KMS-11 (cell line): ENCODE measurements around the gene PVALEF.
"Not testable (repeated sequence)": the region's sequence is repeated elsewhere in the genome, so short reads cannot be mapped to it uniquely, and the experiment has no call there.

Source experiments
- H2AFZ ChIP-seq: fragments of 200-600 bp; sonication (generic); 2 replicates; pipeline ENCODE4 v1.6.1; 2016; ENCODE audit warnings: antibody characterized with exemption, mixed run types, low read depth
- H3K27ac ChIP-seq: fragments of 200-600 bp; sonication (generic); 2 replicates; pipeline ENCODE4 v1.6.1; 2016; ENCODE audit warnings: mild to moderate bottlenecking, mixed run types
- H3K27me3 ChIP-seq: fragments of 200-600 bp; sonication (generic); 2 replicates; pipeline ENCODE4 v1.6.1; 2017; ENCODE audit warnings: mild to moderate bottlenecking, low read depth, mixed run types, moderate library complexity; ENCODE audit not compliant: insufficient read depth
- H3K36me3 ChIP-seq: fragments of 200-600 bp; sonication (generic); 2 replicates; pipeline ENCODE4 v1.6.1; 2017; ENCODE audit warnings: mild to moderate bottlenecking, mixed run types; ENCODE audit not compliant: insufficient read depth
- H3K4me1 ChIP-seq: fragments of 200-600 bp; sonication (generic); 2 replicates; pipeline ENCODE4 v1.6.1; 2016; ENCODE audit warnings: mild to moderate bottlenecking, low read depth, mixed run types; ENCODE audit not compliant: poor library complexity, severe bottlenecking
- H3K4me2 ChIP-seq: fragments of 200-600 bp; sonication (generic); 2 replicates; pipeline ENCODE4 v1.7.0; 2016; ENCODE audit warnings: mild to moderate bottlenecking, mixed run types
- H3K4me3 ChIP-seq: fragments of 200-600 bp; sonication (generic); IDR thresholded peaks from 2 replicates; pipeline ENCODE4 v1.6.1; 2017; ENCODE audit warnings: low read depth, low read length, mixed read lengths; ENCODE audit not compliant: insufficient read depth
- H3K79me2 ChIP-seq: fragments of 200-600 bp; sonication (generic); 2 replicates; pipeline ENCODE4 v1.6.1; 2016; ENCODE audit warnings: low read depth, mixed run types; ENCODE audit not compliant: insufficient read depth
- H3K9ac ChIP-seq: fragments of 200-600 bp; sonication (generic); 2 replicates; pipeline ENCODE4 v1.6.1; 2016; ENCODE audit warnings: mild to moderate bottlenecking, mixed run types
- H4K20me1 ChIP-seq: fragments of 200-600 bp; sonication (generic); 2 replicates; pipeline ENCODE4 v1.6.1; 2016; ENCODE audit warnings: mild to moderate bottlenecking, mixed run types; ENCODE audit not compliant: insufficient read depth
- CTCF ChIP-seq: fragments of 200-600 bp; sonication (generic); conservative IDR thresholded peaks from 2 replicates; pipeline ENCODE4 v1.6.1; 2017; ENCODE audit warnings: low read depth, mild to moderate bottlenecking, antibody characterized with exemption, low read length, moderate library complexity, mixed read lengths

PVALEF gene

DNA sequence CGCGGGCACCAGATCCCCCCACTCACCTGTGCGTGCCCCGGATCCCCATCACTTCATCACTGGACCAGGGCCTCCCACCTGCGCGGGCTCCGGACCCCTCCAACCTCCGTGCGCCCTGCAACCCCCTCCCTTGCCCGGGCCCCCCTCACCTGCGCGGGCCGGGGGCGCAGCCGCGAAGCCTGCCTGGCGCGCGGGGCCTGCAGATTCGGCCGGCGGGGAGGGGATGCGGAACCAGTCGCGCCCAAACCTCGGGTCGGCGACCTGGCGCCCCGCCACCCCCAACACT, 57.3 kb downstream of the PVALEF start:
- Histone ChIP-seq H3K9ac (peak overlapping the region; percentile 52; the same call in 1 of the 2 replicates), H3K27me3 (no peaks in the 10 kb centered on the region), H3K4me3 (no peak overlapping the region), H3K79me2 (no peaks in the 10 kb centered on the region), H4K20me1 (no peaks in the 10 kb centered on the region), H3K27ac (no peak overlapping the region), H2AFZ (peak overlapping the region; percentile 85), H3K4me2 (peak overlapping the region; percentile 75), H3K36me3 (no peaks in the 10 kb centered on the region), H3K4me1 (peaks cover 18% of the 10 kb centered on the region)
- no peak for TF ChIP-seq CTCF

GRCh38 chr17:81222906-81223761, 57.8 kb downstream of the PVALEF start, which contains the start of gene CEP131:
TSS of gene CEP131 (minus strand) at chr17:81222965. CDS start at chr17:81220056, 2,909 bp downstream.
- no peak within 1 kb of the TSS for H3K27ac ChIP-seq
- TF ChIP-seq CTCF = no peak
- H3K9ac ChIP-seq = peak within 1 kb of the TSS; percentile 57; the same call in 1 of the 2 replicates
- H3K4me1 ChIP-seq = peaks cover 18% of the 10 kb centered on the region
- no peaks in the 10 kb centered on the region for H3K36me3 ChIP-seq
- no peaks in the 10 kb centered on the region for H3K27me3 ChIP-seq
- H3K79me2 ChIP-seq = no peaks in the 10 kb centered on the region
- H2AFZ ChIP-seq = peak within 1 kb of the TSS; percentile 97
- H4K20me1 ChIP-seq = no peaks in the 10 kb centered on the region
- H3K4me3 ChIP-seq = no peak within 1 kb of the TSS
- H3K4me2 ChIP-seq = peak within 1 kb of the TSS; percentile 76

DNA sequence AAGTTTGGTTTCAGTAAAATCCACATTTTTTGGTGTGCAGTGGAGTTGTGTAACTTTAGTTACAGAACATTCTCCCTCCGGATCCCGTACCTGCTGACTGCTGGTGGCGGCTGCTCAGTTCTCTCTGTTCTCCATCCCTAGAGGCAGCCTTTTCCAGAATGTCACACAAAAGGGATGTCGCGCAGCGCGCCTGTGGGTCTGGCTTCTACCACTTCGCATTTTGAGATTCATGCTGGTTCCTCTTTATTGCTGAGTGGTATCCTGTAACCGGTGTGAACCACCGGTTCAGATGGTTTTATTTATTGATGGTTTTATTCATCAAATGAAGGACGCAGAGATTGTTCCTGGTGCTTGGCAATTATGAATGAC, 58.4 kb downstream of the PVALEF start:
- TF ChIP-seq CTCF = no peak

DNA sequence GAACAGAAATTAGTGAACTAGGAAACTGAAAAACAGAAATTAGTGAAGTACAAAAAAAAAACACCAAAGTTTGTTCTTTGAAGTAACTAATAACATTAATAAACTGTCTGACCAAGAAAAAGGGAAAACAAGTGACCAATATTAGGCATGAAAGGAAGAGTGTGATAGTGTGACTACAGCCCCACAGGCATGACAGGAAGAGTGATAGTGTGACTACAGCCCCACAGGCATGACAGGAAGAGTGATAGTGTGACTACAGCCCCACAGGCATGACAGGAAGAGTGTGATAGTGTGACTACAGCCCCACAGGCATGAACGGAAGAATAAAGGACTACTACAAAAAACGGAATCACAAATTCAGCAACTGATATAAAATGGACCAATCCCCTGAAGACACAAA, 62.3 kb downstream of the PVALEF start:
- not testable (repeated sequence) for H3K27ac ChIP-seq, H4K20me1 ChIP-seq, H3K4me3 ChIP-seq, H2AFZ ChIP-seq, H3K4me1 ChIP-seq, H3K79me2 ChIP-seq, H3K4me2 ChIP-seq, H3K36me3 ChIP-seq, H3K9ac ChIP-seq, H3K27me3 ChIP-seq

More for the DNA sequence above, 58.4 kb downstream of the PVALEF start:
- no peaks in the 10 kb centered on the region for H3K36me3 ChIP-seq
- no peaks in the 10 kb centered on the region for H4K20me1 ChIP-seq
- H3K4me3 ChIP-seq = no peak overlapping the region
- peak overlapping the region; percentile 76 for H3K4me2 ChIP-seq
- no peak overlapping the region for H3K27ac ChIP-seq
- no peaks in the 10 kb centered on the region for H3K79me2 ChIP-seq
- no peaks in the 10 kb centered on the region for H3K27me3 ChIP-seq
- H2AFZ ChIP-seq = peak overlapping the region; percentile 97
- peaks cover 18% of the 10 kb centered on the region for H3K4me1 ChIP-seq
- peak overlapping the region; percentile 57; the same call in 1 of the 2 replicates for H3K9ac ChIP-seq

DNA sequence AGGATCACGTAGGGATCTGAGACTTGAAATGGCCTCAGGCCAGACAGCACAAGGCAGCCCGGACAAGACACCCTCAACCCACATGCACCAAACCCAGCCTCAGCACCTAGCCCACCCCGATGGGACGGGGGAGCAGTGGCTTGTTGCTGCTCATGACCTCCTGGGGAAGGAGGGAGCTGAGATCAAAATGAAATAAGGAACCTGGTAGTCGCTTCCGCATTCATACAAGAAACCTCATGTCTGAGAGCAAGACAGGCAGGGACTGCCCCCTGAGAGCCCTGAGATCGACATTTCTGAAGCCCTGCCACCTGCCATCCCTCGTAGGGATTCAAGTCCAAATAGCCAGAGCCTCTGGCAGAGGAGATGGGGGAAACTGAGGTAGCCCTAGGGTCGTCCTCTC, 63.1 kb downstream of the PVALEF start:
- no peak overlapping the region for H3K4me2 ChIP-seq
- no peak overlapping the region for H3K9ac ChIP-seq
- no peak overlapping the region for H3K27ac ChIP-seq

More for the DNA sequence above, 63.1 kb downstream of the PVALEF start:
- Histone ChIP-seq H4K20me1 (no peaks in the 10 kb centered on the region), H3K4me1 (peaks cover 4% of the 10 kb centered on the region), H3K27me3 (no peaks in the 10 kb centered on the region), H3K4me3 (no peak overlapping the region), H3K79me2 (no peaks in the 10 kb centered on the region), H2AFZ (no peak overlapping the region), H3K36me3 (no peaks in the 10 kb centered on the region)
- no peak for TF ChIP-seq CTCF
